ENCODE measurements around the gene ST7. TPM values are rescaled to one million over a fixed set of nuclear protein-coding genes. Genes with fewer than 3 reads are reported as not detected.

Gene ST7
- total and polyA plus RNA-seq, 2 donors (not counting 3 experiments of a cell fraction or from before 2014, with no cell fraction given): 18.6 to 24.9 TPM

DNA sequence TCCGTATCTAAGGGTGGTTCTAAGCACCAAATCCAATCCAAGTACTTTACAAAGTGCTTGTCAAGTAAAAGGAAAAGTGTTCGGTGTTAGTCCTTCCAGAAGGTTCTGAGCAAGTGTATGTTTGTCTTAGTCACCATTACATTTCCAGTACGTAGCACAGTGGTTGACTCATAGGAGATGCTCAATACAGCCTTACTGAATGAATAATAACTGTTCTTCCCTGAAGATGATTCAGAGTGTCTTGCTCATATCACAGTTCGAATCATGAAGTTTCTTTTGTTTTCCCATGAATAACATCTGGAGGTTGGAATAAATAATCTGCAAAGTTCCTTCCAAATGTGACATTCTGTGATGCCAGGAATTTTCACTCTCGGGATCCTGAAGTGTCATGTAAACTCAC lies 316.1 kb downstream of the ST7 start:
- H3K9me1 ChIP-seq (replicated peaks; ENCODE audit: control insufficient read depth, extremely low read depth, insufficient read depth, low read length): no peaks in the 10 kb centered on the region
- ChIA-PET POLR2A (no interaction called here), CTCF (no interaction called here)
- H2AFZ ChIP-seq (ENCODE audit: low read depth, low read length): no peak overlapping the region
- H3K4me3 ChIP-seq (replicated peaks in 1 of 3; ENCODE audit: insufficient read depth in 1 of 3, low read depth in 1 of 3, low read length in 3 of 3): no peak overlapping the region
- H3K9me3 ChIP-seq (replicated peaks; ENCODE audit: control insufficient read depth, insufficient read depth, low read length): no peaks in the 10 kb centered on the region
- TF ChIP-seq FOS (IDR thresholded peaks at IDR 0.05; ENCODE audit: borderline replicate concordance, insufficient read depth, low read length) (peak; percentile 95), JUN (IDR thresholded peaks at IDR 0.05; ENCODE audit: borderline replicate concordance, insufficient read depth, insufficient read length, low read depth) (peak; percentile 79), GATA2 (IDR thresholded peaks at IDR 0.05; ENCODE audit: insufficient read depth, insufficient read length, low read depth, low read length) (peak; percentile 80), POLR2A (IDR thresholded peaks at IDR 0.05; ENCODE audit: low read depth, low read length) (no peak)
- no peaks in the 10 kb centered on the region for H4K20me1 ChIP-seq (replicated peaks; ENCODE audit: control insufficient read depth, extremely low read depth, insufficient read depth, low read length)
- no peaks in the 10 kb centered on the region for H3K79me2 ChIP-seq (ENCODE audit: control insufficient read depth, insufficient read depth, low read length)
- DNase-seq (ENCODE audit: low read depth, low spot score) (peak; percentile 76), FAIRE-seq (peak; percentile 97)
- no peak overlapping the region for H3K9ac ChIP-seq (replicated peaks; ENCODE audit: extremely low read depth, insufficient read depth, low read length)
- dilution Hi-C loops (cut with MboI; ENCODE audit: extremely low pct_ligation_motif_present, low sequenced_read_pairs) (no loop called here), intact Hi-C loops (cut with micrococcal nuclease) (no loop called here)
- peak overlapping the region; percentile 58 for H3K4me2 ChIP-seq (ENCODE audit: insufficient read depth, low read length)
- H3K27me3 ChIP-seq (ENCODE audit: control insufficient read depth in 2 of 2, insufficient read depth in 2 of 2, low read length in 2 of 2): no peaks in the 10 kb centered on the region
- H3K27ac ChIP-seq (ENCODE audit: insufficient read depth, low read depth, low read length): peak overlapping the region; percentile 72
- BruUV-seq (replicated peaks): no TSS peak
- H3K36me3 ChIP-seq (ENCODE audit: control insufficient read depth in 2 of 2, extremely low read depth in 1 of 2, insufficient read depth in 2 of 2, low read length in 2 of 2): no peaks in the 10 kb centered on the region
- peaks cover 14% of the 10 kb centered on the region for H3K4me1 ChIP-seq (ENCODE audit: control insufficient read depth, extremely low read depth, insufficient read depth, low read length)

DNA sequence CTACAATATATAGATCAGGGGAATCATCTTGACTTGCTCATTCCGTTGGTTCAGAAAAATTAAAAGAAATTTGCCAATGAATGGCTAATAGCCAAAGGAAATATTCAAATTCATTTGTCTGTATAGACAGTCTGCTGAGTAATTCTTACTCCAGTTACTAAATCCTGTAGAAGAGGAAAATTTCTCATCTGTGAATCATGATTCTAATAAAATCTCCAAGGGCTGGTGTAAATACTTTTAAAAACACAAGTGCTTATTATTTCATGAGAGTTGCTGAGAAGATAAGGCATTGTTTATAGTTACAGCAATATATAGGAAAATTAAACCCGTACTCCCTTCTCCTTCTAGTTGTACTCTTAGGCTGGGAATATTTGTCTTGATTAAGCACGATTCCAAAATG lies 316.6 kb downstream of the ST7 start:
- Histone ChIP-seq H3K4me1 (ENCODE audit: control insufficient read depth, extremely low read depth, insufficient read depth, low read length) (peaks cover 14% of the 10 kb centered on the region), H3K36me3 (ENCODE audit: control insufficient read depth in 2 of 2, extremely low read depth in 1 of 2, insufficient read depth in 2 of 2, low read length in 2 of 2) (no peaks in the 10 kb centered on the region), H3K27ac (ENCODE audit: insufficient read depth, low read depth, low read length) (peak overlapping the region; percentile 72), H3K4me2 (ENCODE audit: insufficient read depth, low read length) (peak overlapping the region; percentile 58), H3K4me3 (replicated peaks in 1 of 3; ENCODE audit: insufficient read depth in 1 of 3, low read depth in 1 of 3, low read length in 3 of 3) (no peak overlapping the region), H3K9ac (replicated peaks; ENCODE audit: extremely low read depth, insufficient read depth, low read length) (no peak overlapping the region), H3K27me3 (ENCODE audit: control insufficient read depth in 2 of 2, insufficient read depth in 2 of 2, low read length in 2 of 2) (no peaks in the 10 kb centered on the region), H2AFZ (ENCODE audit: low read depth, low read length) (no peak overlapping the region), H3K9me1 (replicated peaks; ENCODE audit: control insufficient read depth, extremely low read depth, insufficient read depth, low read length) (no peaks in the 10 kb centered on the region), H3K79me2 (ENCODE audit: control insufficient read depth, insufficient read depth, low read length) (no peaks in the 10 kb centered on the region), H3K9me3 (replicated peaks; ENCODE audit: control insufficient read depth, insufficient read depth, low read length) (no peaks in the 10 kb centered on the region), H4K20me1 (replicated peaks; ENCODE audit: control insufficient read depth, extremely low read depth, insufficient read depth, low read length) (no peaks in the 10 kb centered on the region)
- no TSS peak for BruUV-seq (replicated peaks)
- DNase-seq (ENCODE audit: low read depth, low spot score) (peak; percentile 34), FAIRE-seq (no peak)
- CTCF ChIA-PET: no interaction called here
- TF ChIP-seq MYC (IDR thresholded peaks at IDR 0.05; ENCODE audit: low read depth, low read length) (no peak), EZH2 (IDR thresholded peaks at IDR 0.05; ENCODE audit: borderline replicate concordance, low read depth, low read length, severe bottlenecking) (no peak), GATA2 (IDR thresholded peaks at IDR 0.05; ENCODE audit: insufficient read depth, insufficient read length, low read depth, low read length) (no peak), JUN (IDR thresholded peaks at IDR 0.05; ENCODE audit: borderline replicate concordance, insufficient read depth, insufficient read length, low read depth) (no peak), POLR2AphosphoS5 (IDR thresholded peaks at IDR 0.05; ENCODE audit: insufficient read depth, low read depth, low read length) (no peak), POLR2A (IDR thresholded peaks at IDR 0.05; ENCODE audit: low read depth, low read length) (no peak), FOS (IDR thresholded peaks at IDR 0.05; ENCODE audit: borderline replicate concordance, insufficient read depth, low read length) (no peak)
- TF ChIP-seq, protein P1, sequence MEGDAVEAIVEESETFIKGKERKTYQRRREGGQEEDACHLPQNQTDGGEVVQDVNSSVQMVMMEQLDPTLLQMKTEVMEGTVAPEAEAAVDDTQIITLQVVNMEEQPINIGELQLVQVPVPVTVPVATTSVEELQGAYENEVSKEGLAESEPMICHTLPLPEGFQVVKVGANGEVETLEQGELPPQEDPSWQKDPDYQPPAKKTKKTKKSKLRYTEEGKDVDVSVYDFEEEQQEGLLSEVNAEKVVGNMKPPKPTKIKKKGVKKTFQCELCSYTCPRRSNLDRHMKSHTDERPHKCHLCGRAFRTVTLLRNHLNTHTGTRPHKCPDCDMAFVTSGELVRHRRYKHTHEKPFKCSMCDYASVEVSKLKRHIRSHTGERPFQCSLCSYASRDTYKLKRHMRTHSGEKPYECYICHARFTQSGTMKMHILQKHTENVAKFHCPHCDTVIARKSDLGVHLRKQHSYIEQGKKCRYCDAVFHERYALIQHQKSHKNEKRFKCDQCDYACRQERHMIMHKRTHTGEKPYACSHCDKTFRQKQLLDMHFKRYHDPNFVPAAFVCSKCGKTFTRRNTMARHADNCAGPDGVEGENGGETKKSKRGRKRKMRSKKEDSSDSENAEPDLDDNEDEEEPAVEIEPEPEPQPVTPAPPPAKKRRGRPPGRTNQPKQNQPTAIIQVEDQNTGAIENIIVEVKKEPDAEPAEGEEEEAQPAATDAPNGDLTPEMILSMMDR (IDR thresholded peaks at IDR 0.05; ENCODE audit: extremely low read depth in 1 of 2, insufficient read depth in 1 of 2, low read depth in 1 of 2, low read length in 2 of 2): no peak
- TF ChIP-seq, protein P2, sequence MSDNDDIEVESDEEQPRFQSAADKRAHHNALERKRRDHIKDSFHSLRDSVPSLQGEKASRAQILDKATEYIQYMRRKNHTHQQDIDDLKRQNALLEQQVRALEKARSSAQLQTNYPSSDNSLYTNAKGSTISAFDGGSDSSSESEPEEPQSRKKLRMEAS (IDR thresholded peaks at IDR 0.05; ENCODE audit: insufficient read depth, insufficient read length): no peak
- POLR2A ChIA-PET: no interaction called here
- intact Hi-C loops (cut with micrococcal nuclease): no loop called here
- dilution Hi-C loops (cut with MboI; ENCODE audit: extremely low pct_ligation_motif_present, low sequenced_read_pairs): no loop called here

Data from endothelial cell of umbilical vein (primary cell).